Activated naive CD4-positive, alpha-beta T cell treated with anti-CD3 and anti-CD28 coated beads, Interleukin-2, amount 50 U/mL, for 16 hours (primary cell): Measurements from ENCODE around the gene MTCL1.

Experiments used
- DNase-seq: peaks from one replicate; pipeline ENCODE4 v3.0.0-alpha.2; 2020

The MTCL1 gene

GRCh38 chr18:8776013-8776943, 70.9 kb downstream of the MTCL1 start:
- DNase-seq = no peak

GRCh38 chr18:8777846-8778245, 72.5 kb downstream of the MTCL1 start:
- no peak for DNase-seq

GRCh38 chr18:8778386-8778785, 73.0 kb downstream of the MTCL1 start:
- DNase-seq = no peak

GRCh38 chr18:8778824-8779223, 73.5 kb downstream of the MTCL1 start:
- no peak for DNase-seq

GRCh38 chr18:8779251-8779650, 73.9 kb downstream of the MTCL1 start:
- no peak for DNase-seq

GRCh38 chr18:8780227-8780626, 74.9 kb downstream of the MTCL1 start:
- DNase-seq = no peak

- DNase-seq = no peak
Measured at GRCh38 chr18:8781671-8782070, 76.3 kb downstream of the MTCL1 start.

- DNase-seq = no peak
Measured at GRCh38 chr18:8783335-8783993, 78.1 kb downstream of the MTCL1 start.

GRCh38 chr18:8783994-8784530, 78.7 kb downstream of the MTCL1 start:
- DNase-seq = no peak

GRCh38 chr18:8785261-8785660, 79.9 kb downstream of the MTCL1 start:
- DNase-seq = no peak

- DNase-seq = no peak
Measured at GRCh38 chr18:8785855-8786482, 80.6 kb downstream of the MTCL1 start.

- DNase-seq = no peak
Measured at GRCh38 chr18:8786483-8787370, 81.4 kb downstream of the MTCL1 start.

GRCh38 chr18:8787371-8787670, 82.0 kb downstream of the MTCL1 start:
- DNase-seq = no peak

GRCh38 chr18:8787794-8788193, 82.4 kb downstream of the MTCL1 start:
- no peak for DNase-seq

- DNase-seq = no peak
Measured at GRCh38 chr18:8788503-8789429, 83.4 kb downstream of the MTCL1 start.

- DNase-seq = no peak
Measured at GRCh38 chr18:8791171-8791651, 85.9 kb downstream of the MTCL1 start.

- DNase-seq = no peak
Measured at GRCh38 chr18:8792688-8793316, 87.4 kb downstream of the MTCL1 start.

- no peak for DNase-seq
Measured at GRCh38 chr18:8793445-8794155, 88.2 kb downstream of the MTCL1 start.

GRCh38 chr18:8794156-8794933, 89.0 kb downstream of the MTCL1 start:
- no peak for DNase-seq
